Right lobe of liver (tissue), 4 donors: ENCODE results near the gene SPAG16.

Source experiments
- CTCF ChIP-seq, 4 donors: fragments of 200-600 bp in 3 of 4; fragments of 450-650 bp in 1 of 4; IDR thresholded peaks; one replicate each; pipeline versions ENCODE4 v1.5.1 to v1.8.0; 2016 to 2022; ENCODE audit warnings: antibody characterized with exemption in 4 of 4, mild to moderate bottlenecking in 2 of 4
- POLR2A ChIP-seq: fragments of 450-650 bp; IDR thresholded peaks from one replicate; pipeline ENCODE4 v1.6.1; 2017; ENCODE audit warnings: antibody characterized with exemption, mild to moderate bottlenecking
- donor health status: DM: no; HTN: no; CAD: no.
- donor health status: DM: no; HTN: no; CAD: no.
- donor health status: DM: no; HTN: yes; CAD: no.

GRCh38 chr2:213846856-213847255, 562.6 kb downstream of the SPAG16 start:
- TF ChIP-seq POLR2A (no peak), CTCF (IDR thresholded peaks at IDR 0.05) (no peak)
